DMS53 (cell line): ENCODE data around the gene GSTM3.
"Not testable (repeated sequence)": the region's sequence is repeated elsewhere in the genome, so short reads cannot be mapped to it uniquely, and the experiment has no call there.

Source experiments
- DNase-seq: peaks from one replicate; lab custom pipeline; 2025; lab: John Stamatoyannopoulos, UW

Gene GSTM3

DNA sequence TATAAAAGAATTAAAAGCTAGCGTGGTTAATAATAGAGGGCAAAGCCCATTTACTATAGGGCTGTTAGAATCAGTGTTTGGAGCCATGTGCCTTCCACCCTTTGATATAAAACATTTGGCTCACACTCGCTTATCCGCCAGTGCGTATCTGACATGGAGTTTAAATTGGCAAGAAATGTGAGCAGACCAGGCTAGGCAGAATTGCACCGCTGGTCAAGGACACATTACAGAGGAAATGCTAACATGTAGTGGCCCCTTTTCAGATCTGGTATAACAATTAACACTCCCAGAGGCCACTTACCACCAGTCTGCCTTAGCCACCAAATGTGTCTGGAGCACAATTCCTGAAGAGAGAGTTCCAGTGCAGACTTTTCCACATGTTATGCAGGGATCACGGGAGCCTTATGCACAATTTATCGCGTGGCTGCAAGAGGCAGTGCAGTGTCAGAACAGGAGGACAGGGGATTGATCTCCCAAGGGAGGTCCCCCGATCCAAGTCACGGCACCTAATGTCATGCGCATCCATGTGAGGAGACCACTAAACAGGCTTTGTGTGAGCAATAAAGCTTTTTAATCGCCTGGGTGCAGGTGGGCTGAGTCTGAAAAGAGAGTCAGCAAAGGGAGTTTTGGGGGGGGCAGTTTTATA lies 14.0 kb downstream of the GSTM3 start:
- DNase-seq: no peak

DNA sequence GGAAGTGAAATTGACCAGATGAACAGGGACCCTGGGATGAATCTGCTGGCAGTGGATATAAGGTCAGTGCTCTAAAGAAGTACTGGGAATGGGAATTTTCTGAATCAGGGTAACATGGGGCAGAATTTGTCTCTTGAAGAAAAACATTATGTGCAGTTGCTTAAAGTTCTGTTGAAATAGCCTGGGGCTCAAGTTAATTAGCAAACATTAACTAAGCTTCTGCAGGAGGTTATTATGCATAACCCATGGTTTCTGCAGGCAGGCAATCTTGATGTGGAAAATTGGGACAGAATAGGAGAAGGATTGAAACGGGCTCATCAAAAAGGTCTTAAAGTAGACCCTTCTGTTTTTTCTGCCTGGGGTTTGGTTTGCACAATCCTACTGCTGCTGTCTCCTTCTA lies 14.8 kb downstream of the GSTM3 start:
- DNase-seq: no peak

- DNase-seq: no peak
These were observed 15.3 kb downstream of the GSTM3 start for GRCh38 chr1:109725510-109725909.

DNA sequence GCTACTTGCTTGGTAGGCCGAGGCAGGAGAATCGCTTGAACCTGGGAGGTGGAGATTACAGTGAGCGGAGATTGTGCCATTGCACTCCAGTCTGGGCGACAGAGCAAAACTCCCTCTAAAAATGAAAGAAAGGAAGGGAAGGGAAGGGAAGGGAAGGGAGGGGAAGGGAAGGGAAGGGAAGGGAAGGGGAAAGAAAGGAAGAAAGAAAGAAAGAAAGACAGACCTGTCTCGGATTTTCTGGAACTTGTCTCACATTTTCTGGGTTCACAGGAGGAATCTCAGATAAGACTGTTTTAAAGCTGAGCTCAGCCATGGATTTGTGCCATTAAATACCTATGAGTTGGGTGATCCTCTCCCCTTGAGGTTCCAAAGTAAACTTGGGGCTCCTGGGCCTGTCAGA lies 15.9 kb downstream of the GSTM3 start:
- DNase-seq: no peak

GRCh38 chr1:109722908-109723691 lies 17.7 kb downstream of the GSTM3 start:
- DNase-seq: no peak

- DNase-seq: no peak
These were observed 18.9 kb downstream of the GSTM3 start for GRCh38 chr1:109721971-109722370.

DNA sequence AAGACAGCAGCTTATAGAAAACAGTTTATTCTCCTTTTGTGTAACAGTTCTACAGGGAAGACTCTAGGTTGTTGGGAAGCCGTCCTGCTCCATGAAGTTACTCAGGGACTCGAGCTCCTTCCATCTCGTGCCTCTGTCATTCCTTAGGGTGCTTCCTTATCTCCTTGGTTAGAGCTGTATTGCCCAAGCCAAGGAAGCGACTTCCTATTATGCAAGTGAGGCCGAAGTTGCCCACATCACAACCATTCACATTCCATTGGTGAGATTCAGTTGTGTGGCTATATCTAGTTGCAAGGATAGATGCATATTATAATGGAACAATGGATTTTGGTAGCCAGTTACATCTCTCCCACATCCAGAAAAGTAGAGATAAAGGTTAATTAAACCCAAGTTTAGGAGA lies 19.8 kb downstream of the GSTM3 start:
- no peak for DNase-seq

DNA sequence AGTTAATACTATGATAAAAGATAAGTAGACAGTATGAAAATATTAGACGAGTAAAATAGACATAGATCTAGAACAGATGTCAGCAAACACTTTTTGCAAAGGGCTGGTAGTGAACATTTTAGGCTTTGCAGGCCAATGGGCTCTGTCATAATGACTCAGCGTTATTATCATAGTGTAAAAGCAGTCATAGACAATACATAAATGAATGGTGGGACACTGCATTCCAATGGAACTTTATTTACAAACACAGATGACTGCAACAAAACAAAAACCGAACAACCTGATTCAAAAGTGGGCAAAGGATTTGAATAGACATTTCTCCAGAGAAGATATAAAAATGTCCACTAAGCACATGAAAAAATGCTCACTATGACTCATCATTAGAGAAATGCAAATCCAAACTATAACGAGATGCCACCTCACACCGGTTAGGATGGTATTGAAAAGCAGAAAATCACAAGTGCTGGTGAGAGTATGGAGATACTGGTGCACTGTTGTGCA lies 21.5 kb downstream of the GSTM3 start:
- peak; percentile 29 for DNase-seq

DNA sequence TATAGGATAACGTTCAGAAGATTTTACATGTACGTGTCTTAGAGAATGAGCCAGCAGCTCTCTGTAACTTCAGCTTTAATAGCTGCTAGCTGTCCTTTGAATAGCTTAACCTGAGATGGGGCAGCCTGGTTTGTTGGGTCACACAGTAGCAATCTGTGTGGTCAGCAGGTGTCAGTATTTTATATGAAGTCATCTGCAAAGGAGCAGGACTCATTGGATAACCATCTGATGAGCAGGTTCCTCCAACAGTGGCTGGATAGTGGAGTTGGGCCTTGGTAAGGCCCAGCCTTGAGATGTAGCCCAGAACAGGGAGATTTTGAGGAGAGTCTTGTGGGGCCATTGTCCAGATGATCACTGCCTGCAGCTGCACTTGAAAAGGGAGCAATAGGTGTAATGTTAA lies 22.3 kb downstream of the GSTM3 start:
- DNase-seq: peak; percentile 81

DNA sequence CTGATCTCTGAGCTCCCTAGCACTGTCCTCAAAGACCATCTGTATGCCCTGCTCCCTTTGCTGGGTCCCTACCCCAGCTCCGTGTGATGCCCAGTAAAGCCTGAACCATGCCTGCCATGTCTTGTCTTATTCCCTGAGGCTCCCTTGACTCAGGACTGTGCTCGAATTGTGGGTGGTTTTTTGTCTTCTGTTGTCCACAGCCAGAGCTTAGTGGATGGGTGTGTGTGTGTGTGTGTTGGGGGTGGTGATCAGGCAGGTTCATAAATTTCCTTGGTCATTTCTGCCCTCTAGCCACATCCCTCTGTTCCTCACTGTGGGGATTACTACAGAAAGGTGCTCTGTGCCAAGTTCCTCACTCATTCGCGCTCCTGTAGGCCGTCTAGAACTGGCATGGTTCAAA lies 23.1 kb downstream of the GSTM3 start:
- no peak for DNase-seq

- DNase-seq: no peak
These were observed 24.2 kb downstream of the GSTM3 start for GRCh38 chr1:109716570-109717090.

DNA sequence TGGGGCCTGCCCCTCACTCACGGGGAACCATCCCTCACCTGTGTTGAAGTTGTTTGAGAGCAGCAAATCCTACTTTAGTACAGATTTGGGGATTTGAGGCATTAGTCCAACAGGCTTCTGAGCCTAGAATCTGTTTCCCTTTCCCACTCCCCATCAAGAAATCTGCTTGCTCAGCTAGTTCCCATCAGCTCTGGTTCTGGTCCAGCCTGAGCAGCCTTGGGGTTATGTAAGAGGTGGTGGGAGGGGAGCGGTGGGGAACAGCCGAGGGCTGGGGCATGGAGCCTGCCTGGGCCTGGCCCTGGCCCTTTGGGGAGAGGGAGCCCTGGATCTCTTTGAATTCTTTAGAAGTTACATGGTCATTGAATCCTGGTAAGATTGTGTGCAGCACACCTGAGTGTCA lies 24.7 kb downstream of the GSTM3 start:
- DNase-seq: no peak

- no peak for DNase-seq
These were observed 26.0 kb downstream of the GSTM3 start for GRCh38 chr1:109714661-109715372.

DNA sequence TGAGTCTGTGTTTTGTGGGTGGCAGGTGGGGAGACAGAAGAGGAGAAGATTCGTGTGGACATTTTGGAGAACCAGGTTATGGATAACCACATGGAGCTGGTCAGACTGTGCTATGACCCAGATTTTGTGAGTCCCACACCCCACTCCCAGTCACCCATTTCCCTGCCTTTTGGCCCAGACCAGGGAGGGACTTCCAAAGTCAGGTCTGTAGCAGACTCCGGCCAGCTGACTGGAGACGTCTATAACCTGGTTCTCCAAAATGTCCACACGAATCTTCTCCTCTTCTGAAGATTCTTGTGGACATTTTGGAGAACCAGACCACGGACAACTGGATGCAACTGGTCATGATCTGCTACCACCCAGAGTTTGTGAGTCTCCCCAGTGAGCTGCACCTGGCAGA lies 27.2 kb downstream of the GSTM3 start:
- DNase-seq: no peak

DNA sequence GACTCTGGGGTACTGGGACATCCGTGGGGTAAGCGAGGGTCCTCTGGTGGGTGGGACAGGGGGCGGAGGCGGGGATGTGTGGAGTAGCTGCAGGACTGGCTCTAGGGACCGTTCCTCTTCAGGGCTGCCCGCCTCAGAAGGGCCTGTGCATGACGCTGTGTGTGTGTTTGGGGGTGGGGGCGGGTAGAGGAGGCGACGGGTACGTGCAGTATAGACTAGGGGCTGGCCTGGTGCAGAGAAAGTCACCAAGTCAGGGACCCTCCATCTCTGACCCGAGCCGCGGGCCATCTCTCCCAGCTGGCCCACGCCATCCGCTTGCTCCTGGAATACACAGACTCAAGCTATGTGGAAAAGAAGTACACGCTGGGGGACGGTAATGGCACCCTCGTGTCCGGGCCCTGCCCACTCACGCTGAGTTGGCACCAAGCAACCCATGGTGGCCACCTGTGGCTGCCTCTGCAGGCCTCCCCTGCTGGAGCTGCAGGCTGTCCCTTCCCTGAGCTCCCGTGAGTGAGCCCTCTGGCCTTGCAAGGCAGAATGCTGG lies 28.4 kb downstream of the GSTM3 start:
- DNase-seq: no peak

- DNase-seq: not testable (repeated sequence)
These were observed 29.1 kb downstream of the GSTM3 start, which contains the start of gene GSTM5 for GRCh38 chr1:109711593-109712320. Gene GSTM5, plus strand, starts transcription at chr1:109712251. Its CDS starts 62 bp downstream, at chr1:109712313.

GRCh38 chr1:109709822-109710221 lies 31.0 kb downstream of the GSTM3 start:
- not testable (repeated sequence) for DNase-seq

GRCh38 chr1:109708949-109709348 lies 31.9 kb downstream of the GSTM3 start:
- DNase-seq: not testable (repeated sequence)

DNA sequence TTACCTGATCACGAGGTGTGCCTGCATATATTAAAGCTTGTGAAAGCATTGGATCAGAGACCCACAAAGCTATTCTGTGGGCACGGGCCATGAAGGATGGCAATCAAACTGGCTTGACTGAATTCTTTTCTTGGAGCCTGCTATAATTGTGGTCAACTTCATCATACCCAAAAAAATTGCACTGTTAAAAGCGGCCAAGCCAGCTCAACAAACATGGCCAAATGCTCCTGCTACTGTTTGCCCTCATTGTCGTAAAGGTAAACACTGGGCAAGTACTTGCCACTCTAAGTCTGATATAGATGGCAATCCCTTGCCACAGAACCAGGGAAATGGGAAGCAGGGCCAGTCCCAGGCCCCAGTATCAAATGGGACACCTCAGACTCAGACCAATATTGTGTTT lies 35.4 kb downstream of the GSTM3 start:
- peak; percentile 20 for DNase-seq

DNA sequence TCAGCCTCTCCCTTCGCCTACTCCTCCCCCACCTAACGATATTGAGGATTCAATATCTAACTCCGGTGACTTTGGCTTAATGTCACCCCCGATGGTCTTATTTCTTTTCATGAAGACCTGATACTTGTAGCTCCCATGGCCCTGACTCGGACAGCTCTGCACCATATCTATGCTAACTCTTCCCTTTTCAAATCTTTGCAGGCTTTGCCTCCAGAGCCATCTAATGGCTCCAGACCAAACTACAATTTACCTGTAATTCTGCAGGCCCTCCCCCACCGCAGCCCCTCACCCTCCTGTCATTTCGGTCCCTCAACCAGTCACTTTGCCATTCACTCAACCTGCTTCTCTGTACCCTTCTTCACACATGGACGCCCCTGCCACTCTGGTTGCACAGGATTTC lies 36.7 kb downstream of the GSTM3 start:
- DNase-seq: peak; percentile 18

- DNase-seq: not testable (repeated sequence)
These were observed 37.9 kb downstream of the GSTM3 start for GRCh38 chr1:109702940-109703339.
